Liver (tissue), 9 donors: ENCODE data around the gene TNRC6B. TPM values are rescaled to one million over a fixed set of nuclear protein-coding genes. Genes with fewer than 3 reads are reported as not detected.

Source experiments
- DNase-seq: peaks from one replicate; pipeline ENCODE4 v3.0.0-alpha.2; 2017; ENCODE audit warnings: low spot score
- H3K27ac ChIP-seq, 2 donors: one replicate each; pipeline ENCODE4 v1.7.0; 2013; ENCODE audit warnings: inconsistent platforms in 2 of 2, low read length in 2 of 2, control low read depth in 1 of 2, low read depth in 1 of 2, mild to moderate bottlenecking in 1 of 2
- H3K27me3 ChIP-seq, 4 donors: one replicate each; pipeline versions ENCODE4 v1.6.1 to v1.7.0; 2013; ENCODE audit warnings: low read length in 3 of 4, inconsistent platforms in 1 of 4, mild to moderate bottlenecking in 1 of 4, moderate library complexity in 1 of 4; ENCODE audit not compliant: control insufficient read depth in 4 of 4, insufficient read depth in 4 of 4
- H3K36me3 ChIP-seq, 4 donors: one replicate each; pipeline versions ENCODE4 v1.6.1 to v1.7.0; 2013; ENCODE audit warnings: low read length in 3 of 4, mild to moderate bottlenecking in 3 of 4, low read depth in 1 of 4, moderate library complexity in 1 of 4; ENCODE audit not compliant: control insufficient read depth in 4 of 4, insufficient read depth in 3 of 4
- H3K4me1 ChIP-seq, 4 donors: one replicate each; pipeline versions ENCODE4 v1.6.1 to v1.7.0; 2013; ENCODE audit warnings: low read length in 3 of 4, mild to moderate bottlenecking in 3 of 4, moderate library complexity in 1 of 4; ENCODE audit not compliant: control insufficient read depth in 4 of 4, insufficient read depth in 4 of 4
- H3K4me3 ChIP-seq, 3 donors: one replicate each; pipeline versions ENCODE4 v1.6.1 to v1.7.0; 2013; ENCODE audit warnings: low read length in 3 of 3, control low read depth in 1 of 3, low read depth in 1 of 3, mild to moderate bottlenecking in 1 of 3
- H3K9ac ChIP-seq, 2 donors: one replicate each; pipeline ENCODE4 v1.7.0; 2013; ENCODE audit warnings: low read length in 2 of 2, mild to moderate bottlenecking in 2 of 2, moderate library complexity in 2 of 2, control low read depth in 1 of 2, low read depth in 1 of 2
- H3K9me3 ChIP-seq, 4 donors: one replicate each; pipeline versions ENCODE4 v1.6.1 to v1.7.0; 2013; ENCODE audit warnings: low read length in 3 of 4; ENCODE audit not compliant: control insufficient read depth in 4 of 4
- EGR1 ChIP-seq, 2 donors: IDR thresholded peaks; 2 replicates each; pipeline ENCODE4 v1.6.1; 2016 to 2018; ENCODE audit warnings: antibody characterized with exemption in 2 of 2, low read depth in 2 of 2
- FOXA1 ChIP-seq: IDR thresholded peaks from 2 replicates; pipeline ENCODE4 v1.6.1; 2016; ENCODE audit warnings: antibody characterized with exemption
- FOXA2 ChIP-seq: IDR thresholded peaks from 2 replicates; pipeline ENCODE4 v1.6.1; 2016; ENCODE audit warnings: antibody characterized with exemption
- GABPA ChIP-seq, 2 donors: IDR thresholded peaks in 1 of 2; conservative IDR thresholded peaks in 1 of 2; 2 replicates each; pipeline ENCODE4 v1.6.1; 2016; ENCODE audit warnings: antibody characterized with exemption in 2 of 2, mild to moderate bottlenecking in 1 of 2, moderate library complexity in 1 of 2
- HNF4A ChIP-seq, 2 donors: conservative IDR thresholded peaks; 2 replicates each; pipeline ENCODE4 v1.6.1; 2016; ENCODE audit warnings: antibody characterized with exemption in 2 of 2, mild to moderate bottlenecking in 2 of 2
- HNF4G ChIP-seq: IDR thresholded peaks from 2 replicates; pipeline ENCODE4 v1.6.1; 2016; ENCODE audit warnings: antibody characterized with exemption
- JUND ChIP-seq, 2 donors: IDR thresholded peaks; 2 replicates each; pipeline ENCODE4 v1.6.1; 2016; ENCODE audit warnings: antibody characterized with exemption in 2 of 2
- NR2F2 ChIP-seq: IDR thresholded peaks from 2 replicates; pipeline ENCODE4 v1.6.1; 2016; ENCODE audit warnings: antibody characterized with exemption
- RAD21 ChIP-seq, 2 donors: IDR thresholded peaks; 2 replicates each; pipeline ENCODE4 v1.6.1; 2016; ENCODE audit warnings: antibody characterized with exemption in 2 of 2, mild to moderate bottlenecking in 2 of 2
- RXRA ChIP-seq, 2 donors: IDR thresholded peaks; 2 replicates each; pipeline ENCODE4 v1.6.1; 2017 to 2018; ENCODE audit warnings: antibody characterized with exemption in 2 of 2, mild to moderate bottlenecking in 1 of 2
- SP1 ChIP-seq: IDR thresholded peaks from 2 replicates; pipeline ENCODE4 v1.6.1; 2018; ENCODE audit warnings: antibody characterized with exemption, mild to moderate bottlenecking
- TAF1 ChIP-seq: conservative IDR thresholded peaks from 2 replicates; pipeline ENCODE4 v1.6.1; 2016; ENCODE audit warnings: antibody characterized with exemption, mild to moderate bottlenecking
- YY1 ChIP-seq: IDR thresholded peaks from 2 replicates; pipeline ENCODE4 v1.6.1; 2016; ENCODE audit warnings: antibody characterized with exemption, mild to moderate bottlenecking
- WGBS: extraction: QIAGEN DNeasy Blood & Tissue Kit; methylation state at CpG from one replicate; pipeline ENCODE4 v1.1.7; 2013; 5-methylcytosine and 5-hydroxymethylcytosine counted together
- polyA plus RNA-seq, 2 donors: library from polyadenylated mRNA; stranded (reverse) in 1 of 2; unstranded in 1 of 2; fragments of 200-250 nt in 1 of 2; fragments of >200 nt in 1 of 2; fragmentation: Nextera tagmentation in 1 of 2; extraction: Ambion mirVana in 1 of 2; gene quantifications; one replicate each; pipeline versions ENCODE4 v1.2.1 to v1.2.3, GENCODE V29; 2013 to 2015
- total RNA-seq, 2 donors: library from RNA; depleted of rRNA; stranded (reverse); fragments of >200 nt; gene quantifications; one replicate each; pipeline ENCODE4 v1.2.3, GENCODE V29; 2014
- TF ChIP-seq, protein P1 (sequence below): IDR thresholded peaks from 2 replicates; pipeline ENCODE4 v1.6.1; 2016; ENCODE audit warnings: antibody characterized with exemption
- TF ChIP-seq, protein P2 (sequence below): fragments of 150-350 bp; IDR thresholded peaks from 2 replicates; pipeline ENCODE4 v1.5.1; 2017; ENCODE audit warnings: improper control_type of control experiment, low read depth, low read length; ENCODE audit not compliant: missing input control
- TF ChIP-seq, protein P3 (sequence below): IDR thresholded peaks from 2 replicates; pipeline ENCODE4 v1.6.1; 2016; ENCODE audit warnings: antibody characterized with exemption, mild to moderate bottlenecking
- TF ChIP-seq, protein P4 (sequence below): IDR thresholded peaks from 2 replicates; pipeline ENCODE4 v1.6.1; 2016; ENCODE audit warnings: antibody characterized with exemption
- TF ChIP-seq, protein P5 (sequence below): IDR thresholded peaks from 2 replicates; pipeline ENCODE4 v1.6.1; 2016; ENCODE audit warnings: antibody characterized with exemption
- donor health status: healthy.
- donor health status: healthy.
- donor health status: healthy.
- donor health status: healthy.
- donor health status: healthy.

Gene TNRC6B
- total and polyA plus RNA-seq, 4 donors = 4.6 to 39.1 (median 26.4) TPM

DNA sequence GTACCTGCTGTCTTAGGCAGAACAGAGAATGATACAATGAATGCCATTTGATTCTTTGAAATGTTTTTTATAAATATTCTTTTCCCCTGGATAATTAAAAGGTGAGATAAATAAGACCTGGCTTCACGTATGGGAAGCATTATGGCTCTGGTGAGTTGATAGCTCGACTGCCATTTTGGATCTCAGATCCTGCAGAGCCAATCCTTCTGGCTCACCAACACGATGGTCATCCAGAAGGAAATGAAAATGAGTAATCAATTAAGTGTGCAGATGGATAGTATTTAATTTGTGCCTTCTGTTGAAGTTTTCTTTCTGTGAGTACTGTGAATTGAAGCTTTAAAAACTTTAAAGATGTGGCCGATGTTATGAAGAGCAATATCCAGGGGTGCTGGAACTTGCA, 2.7 kb downstream of the TNRC6B start:
- H3K27ac ChIP-seq = peak overlapping the region; percentile 72 to 83
- TF ChIP-seq FOXA1 = no peak
- TF ChIP-seq, protein P1, sequence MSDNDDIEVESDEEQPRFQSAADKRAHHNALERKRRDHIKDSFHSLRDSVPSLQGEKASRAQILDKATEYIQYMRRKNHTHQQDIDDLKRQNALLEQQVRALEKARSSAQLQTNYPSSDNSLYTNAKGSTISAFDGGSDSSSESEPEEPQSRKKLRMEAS = no peak
- TF ChIP-seq GABPA (IDR thresholded peaks at IDR 0.05 in 1 of 2, conservative IDR thresholded peaks at IDR 0.05 in 1 of 2) = no peak
- TF ChIP-seq, protein P2, sequence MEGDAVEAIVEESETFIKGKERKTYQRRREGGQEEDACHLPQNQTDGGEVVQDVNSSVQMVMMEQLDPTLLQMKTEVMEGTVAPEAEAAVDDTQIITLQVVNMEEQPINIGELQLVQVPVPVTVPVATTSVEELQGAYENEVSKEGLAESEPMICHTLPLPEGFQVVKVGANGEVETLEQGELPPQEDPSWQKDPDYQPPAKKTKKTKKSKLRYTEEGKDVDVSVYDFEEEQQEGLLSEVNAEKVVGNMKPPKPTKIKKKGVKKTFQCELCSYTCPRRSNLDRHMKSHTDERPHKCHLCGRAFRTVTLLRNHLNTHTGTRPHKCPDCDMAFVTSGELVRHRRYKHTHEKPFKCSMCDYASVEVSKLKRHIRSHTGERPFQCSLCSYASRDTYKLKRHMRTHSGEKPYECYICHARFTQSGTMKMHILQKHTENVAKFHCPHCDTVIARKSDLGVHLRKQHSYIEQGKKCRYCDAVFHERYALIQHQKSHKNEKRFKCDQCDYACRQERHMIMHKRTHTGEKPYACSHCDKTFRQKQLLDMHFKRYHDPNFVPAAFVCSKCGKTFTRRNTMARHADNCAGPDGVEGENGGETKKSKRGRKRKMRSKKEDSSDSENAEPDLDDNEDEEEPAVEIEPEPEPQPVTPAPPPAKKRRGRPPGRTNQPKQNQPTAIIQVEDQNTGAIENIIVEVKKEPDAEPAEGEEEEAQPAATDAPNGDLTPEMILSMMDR = no peak
- TF ChIP-seq FOXA2 = no peak
- TF ChIP-seq NR2F2 = no peak
- TF ChIP-seq EGR1 (IDR thresholded peaks at IDR 0.05; ENCODE audit: low read depth in 2 of 2) = no peak
- TF ChIP-seq RAD21 (IDR thresholded peaks at IDR 0.05) = no peak
- TF ChIP-seq, protein P3, sequence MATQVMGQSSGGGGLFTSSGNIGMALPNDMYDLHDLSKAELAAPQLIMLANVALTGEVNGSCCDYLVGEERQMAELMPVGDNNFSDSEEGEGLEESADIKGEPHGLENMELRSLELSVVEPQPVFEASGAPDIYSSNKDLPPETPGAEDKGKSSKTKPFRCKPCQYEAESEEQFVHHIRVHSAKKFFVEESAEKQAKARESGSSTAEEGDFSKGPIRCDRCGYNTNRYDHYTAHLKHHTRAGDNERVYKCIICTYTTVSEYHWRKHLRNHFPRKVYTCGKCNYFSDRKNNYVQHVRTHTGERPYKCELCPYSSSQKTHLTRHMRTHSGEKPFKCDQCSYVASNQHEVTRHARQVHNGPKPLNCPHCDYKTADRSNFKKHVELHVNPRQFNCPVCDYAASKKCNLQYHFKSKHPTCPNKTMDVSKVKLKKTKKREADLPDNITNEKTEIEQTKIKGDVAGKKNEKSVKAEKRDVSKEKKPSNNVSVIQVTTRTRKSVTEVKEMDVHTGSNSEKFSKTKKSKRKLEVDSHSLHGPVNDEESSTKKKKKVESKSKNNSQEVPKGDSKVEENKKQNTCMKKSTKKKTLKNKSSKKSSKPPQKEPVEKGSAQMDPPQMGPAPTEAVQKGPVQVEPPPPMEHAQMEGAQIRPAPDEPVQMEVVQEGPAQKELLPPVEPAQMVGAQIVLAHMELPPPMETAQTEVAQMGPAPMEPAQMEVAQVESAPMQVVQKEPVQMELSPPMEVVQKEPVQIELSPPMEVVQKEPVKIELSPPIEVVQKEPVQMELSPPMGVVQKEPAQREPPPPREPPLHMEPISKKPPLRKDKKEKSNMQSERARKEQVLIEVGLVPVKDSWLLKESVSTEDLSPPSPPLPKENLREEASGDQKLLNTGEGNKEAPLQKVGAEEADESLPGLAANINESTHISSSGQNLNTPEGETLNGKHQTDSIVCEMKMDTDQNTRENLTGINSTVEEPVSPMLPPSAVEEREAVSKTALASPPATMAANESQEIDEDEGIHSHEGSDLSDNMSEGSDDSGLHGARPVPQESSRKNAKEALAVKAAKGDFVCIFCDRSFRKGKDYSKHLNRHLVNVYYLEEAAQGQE = no peak
- TF ChIP-seq TAF1 = no peak
- no peak for TF ChIP-seq SP1
- no peak for TF ChIP-seq JUND (IDR thresholded peaks at IDR 0.05)
- no peak for TF ChIP-seq HNF4A (conservative IDR thresholded peaks at IDR 0.05)
- TF ChIP-seq HNF4G = no peak
- TF ChIP-seq RXRA (IDR thresholded peaks at IDR 0.05) = no peak
- TF ChIP-seq, protein P4, sequence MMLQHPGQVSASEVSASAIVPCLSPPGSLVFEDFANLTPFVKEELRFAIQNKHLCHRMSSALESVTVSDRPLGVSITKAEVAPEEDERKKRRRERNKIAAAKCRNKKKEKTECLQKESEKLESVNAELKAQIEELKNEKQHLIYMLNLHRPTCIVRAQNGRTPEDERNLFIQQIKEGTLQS = no peak
- TF ChIP-seq, protein P5, sequence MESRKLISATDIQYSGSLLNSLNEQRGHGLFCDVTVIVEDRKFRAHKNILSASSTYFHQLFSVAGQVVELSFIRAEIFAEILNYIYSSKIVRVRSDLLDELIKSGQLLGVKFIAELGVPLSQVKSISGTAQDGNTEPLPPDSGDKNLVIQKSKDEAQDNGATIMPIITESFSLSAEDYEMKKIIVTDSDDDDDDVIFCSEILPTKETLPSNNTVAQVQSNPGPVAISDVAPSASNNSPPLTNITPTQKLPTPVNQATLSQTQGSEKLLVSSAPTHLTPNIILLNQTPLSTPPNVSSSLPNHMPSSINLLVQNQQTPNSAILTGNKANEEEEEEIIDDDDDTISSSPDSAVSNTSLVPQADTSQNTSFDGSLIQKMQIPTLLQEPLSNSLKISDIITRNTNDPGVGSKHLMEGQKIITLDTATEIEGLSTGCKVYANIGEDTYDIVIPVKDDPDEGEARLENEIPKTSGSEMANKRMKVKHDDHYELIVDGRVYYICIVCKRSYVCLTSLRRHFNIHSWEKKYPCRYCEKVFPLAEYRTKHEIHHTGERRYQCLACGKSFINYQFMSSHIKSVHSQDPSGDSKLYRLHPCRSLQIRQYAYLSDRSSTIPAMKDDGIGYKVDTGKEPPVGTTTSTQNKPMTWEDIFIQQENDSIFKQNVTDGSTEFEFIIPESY = no peak
- no peak for TF ChIP-seq YY1
- H3K9me3 ChIP-seq = no peaks in the 10 kb centered on the region
- peaks cover 17 to 70% (median 58%) of the 10 kb centered on the region in 4 donors for H3K4me1 ChIP-seq
- H3K36me3 ChIP-seq = no peaks in the 10 kb centered on the region
- H3K4me3 ChIP-seq = no peak overlapping the region
- H3K27me3 ChIP-seq = no peaks in the 10 kb centered on the region
- no peak for DNase-seq
- WGBS = 60% methylated on average over 4 of the region's 4 CpGs
- H3K9ac ChIP-seq = no peak overlapping the region
